Measurements from ENCODE around the gene CUEDC2.
"Not testable (repeated sequence)": the region's sequence is repeated elsewhere in the genome, so short reads cannot be mapped to it uniquely, and the experiment has no call there.

Gene CUEDC2

DNA sequence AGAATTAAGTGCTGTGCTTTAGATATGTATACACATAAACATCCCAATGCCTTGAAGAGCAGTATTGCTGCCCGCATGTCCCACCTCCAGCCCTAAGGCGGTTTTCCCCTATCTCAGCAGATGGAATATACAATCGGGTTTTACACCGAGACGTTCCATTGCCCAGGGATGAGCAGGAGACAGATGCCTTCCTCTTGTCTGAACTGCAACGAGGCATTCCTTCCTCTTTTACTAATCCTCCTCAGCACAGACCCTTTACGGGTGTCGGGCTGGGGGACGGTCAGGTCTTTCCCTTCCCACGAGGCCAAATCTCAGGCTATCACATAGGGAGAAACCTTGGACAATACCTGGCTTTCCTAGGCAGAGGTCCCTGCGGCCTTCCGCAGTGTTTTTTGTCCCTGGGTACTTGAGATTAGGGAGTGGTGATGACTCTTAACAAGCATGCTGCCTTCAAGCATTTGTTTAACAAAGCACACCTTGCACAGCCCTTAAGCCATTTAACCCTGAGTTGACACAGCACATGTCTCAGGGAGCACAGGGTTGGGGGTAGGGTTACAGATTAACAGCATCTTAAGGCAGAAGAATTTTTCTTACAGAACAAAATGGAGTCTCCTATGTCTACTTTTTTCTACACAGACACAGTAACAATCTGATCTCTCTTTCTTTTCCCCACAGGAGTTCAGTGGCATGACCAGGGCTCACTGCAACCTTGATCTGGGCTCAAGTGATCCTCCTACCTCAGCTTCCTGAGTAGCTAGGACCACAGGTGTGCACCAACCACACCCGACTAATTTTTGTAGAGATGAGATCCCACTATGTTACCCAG lies 22.5 kb upstream of the CUEDC2 start:
- not testable (repeated sequence) for DNase-seq (ENCODE audit: low spot score)

DNA sequence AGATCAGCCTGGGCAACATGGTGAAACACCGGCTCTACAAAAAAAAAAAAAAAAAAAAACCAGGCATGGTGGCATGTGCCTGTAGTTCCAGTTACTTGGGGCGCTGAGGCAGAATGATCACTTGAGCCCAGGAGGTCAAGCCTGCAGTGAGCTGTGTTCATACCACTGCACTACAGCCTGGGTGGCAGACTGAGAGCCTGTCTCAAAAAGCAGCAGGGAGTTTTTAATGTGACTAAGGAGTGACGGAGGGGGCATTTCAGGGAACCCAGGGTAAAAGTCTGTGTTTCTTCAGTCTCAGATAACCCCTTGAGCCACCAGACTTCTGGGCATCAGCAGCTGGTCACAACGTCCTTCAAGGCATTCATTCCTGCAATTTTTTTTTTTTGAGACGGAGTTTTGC lies 21.1 kb upstream of the CUEDC2 start:
- no peak for DNase-seq (ENCODE audit: low spot score)

- DNase-seq (ENCODE audit: low spot score), result no peak
Measured at GRCh38 chr10:102452672-102453340, 20.4 kb upstream of the CUEDC2 start.

DNA sequence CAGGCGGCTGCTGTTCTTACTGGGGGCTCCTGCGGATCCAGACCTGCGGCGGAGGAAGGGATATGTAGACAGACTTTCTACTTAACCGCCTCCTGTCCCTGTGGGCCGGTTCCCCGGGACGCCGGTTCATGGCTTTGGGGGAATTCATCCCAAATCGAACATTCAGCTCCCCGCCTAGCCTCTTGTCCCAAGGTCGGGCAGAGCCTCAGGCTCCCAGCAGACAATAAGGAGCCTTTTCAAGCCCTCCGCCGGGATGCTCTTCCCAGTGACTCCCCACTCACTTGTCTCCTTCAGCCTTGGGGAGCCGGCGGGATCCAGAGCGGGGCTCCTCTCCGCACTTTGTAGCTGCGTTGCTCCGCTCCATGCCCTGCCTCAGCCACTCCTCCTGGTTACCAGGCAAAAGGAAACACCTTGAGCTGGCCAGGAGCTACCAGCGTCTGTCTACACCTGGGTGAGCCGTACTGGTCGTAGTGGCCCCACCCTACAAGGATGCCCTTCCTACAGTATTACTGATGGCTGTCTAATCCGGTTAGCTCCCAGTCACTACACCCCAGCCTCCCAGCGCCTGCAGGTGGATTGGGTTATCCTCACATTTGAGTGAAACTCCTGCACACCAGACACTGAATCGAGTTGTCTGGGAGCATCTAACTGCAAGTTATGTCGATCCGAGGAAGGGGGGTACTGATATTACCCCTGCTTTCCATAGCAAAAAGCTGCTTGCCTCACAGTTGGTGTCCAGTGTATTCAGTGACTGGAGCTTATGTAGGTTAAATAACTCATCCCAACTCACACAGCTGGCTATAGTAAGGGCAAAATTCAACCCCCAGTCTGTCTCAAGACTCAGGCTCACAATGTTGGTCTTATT lies 19.0 kb upstream of the CUEDC2 start, which contains the start of gene C10orf95:
Gene C10orf95 (minus strand): TSS at position 439 of the 865 bp plus-strand sequence. CDS start 450 bp downstream, outside the sequence.
- no peak for DNase-seq (ENCODE audit: low spot score)

- peak; percentile 91 for DNase-seq (ENCODE audit: low spot score)
Measured at GRCh38 chr10:102450374-102451104, 18.2 kb upstream of the CUEDC2 start.

GRCh38 chr10:102450124-102450373 lies 17.7 kb upstream of the CUEDC2 start:
- no peak for DNase-seq (ENCODE audit: low spot score)

GRCh38 chr10:102449321-102450123 lies 17.1 kb upstream of the CUEDC2 start:
- DNase-seq (ENCODE audit: low spot score), result peak; percentile 73

DNA sequence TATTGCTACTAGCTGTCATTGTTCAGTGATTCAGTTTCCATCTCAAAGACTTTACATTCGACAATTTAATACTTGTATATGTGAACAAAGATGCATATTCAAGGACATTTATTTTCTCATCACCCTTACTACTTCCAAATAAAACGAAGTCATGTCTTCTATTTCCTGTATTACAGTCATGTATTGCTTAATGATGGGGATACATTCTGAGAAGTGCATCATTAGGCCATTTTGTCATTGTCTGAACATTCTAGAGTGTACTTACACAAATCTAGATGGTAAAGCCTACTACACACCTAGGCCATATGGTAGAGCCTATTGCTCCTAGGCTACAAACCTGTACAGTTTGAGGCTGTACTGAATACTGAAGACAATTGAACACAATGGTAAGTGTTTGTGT lies 12.5 kb upstream of the CUEDC2 start:
- DNase-seq (ENCODE audit: low spot score), result no peak

GRCh38 chr10:102438374-102438773 lies 6.0 kb upstream of the CUEDC2 start:
- DNase-seq (ENCODE audit: low spot score), result no peak

- DNase-seq (ENCODE audit: low spot score), result no peak
Measured at GRCh38 chr10:102437515-102437914, 5.1 kb upstream of the CUEDC2 start.

GRCh38 chr10:102436312-102436711 lies 3.9 kb upstream of the CUEDC2 start:
- DNase-seq (ENCODE audit: low spot score), result no peak

DNA sequence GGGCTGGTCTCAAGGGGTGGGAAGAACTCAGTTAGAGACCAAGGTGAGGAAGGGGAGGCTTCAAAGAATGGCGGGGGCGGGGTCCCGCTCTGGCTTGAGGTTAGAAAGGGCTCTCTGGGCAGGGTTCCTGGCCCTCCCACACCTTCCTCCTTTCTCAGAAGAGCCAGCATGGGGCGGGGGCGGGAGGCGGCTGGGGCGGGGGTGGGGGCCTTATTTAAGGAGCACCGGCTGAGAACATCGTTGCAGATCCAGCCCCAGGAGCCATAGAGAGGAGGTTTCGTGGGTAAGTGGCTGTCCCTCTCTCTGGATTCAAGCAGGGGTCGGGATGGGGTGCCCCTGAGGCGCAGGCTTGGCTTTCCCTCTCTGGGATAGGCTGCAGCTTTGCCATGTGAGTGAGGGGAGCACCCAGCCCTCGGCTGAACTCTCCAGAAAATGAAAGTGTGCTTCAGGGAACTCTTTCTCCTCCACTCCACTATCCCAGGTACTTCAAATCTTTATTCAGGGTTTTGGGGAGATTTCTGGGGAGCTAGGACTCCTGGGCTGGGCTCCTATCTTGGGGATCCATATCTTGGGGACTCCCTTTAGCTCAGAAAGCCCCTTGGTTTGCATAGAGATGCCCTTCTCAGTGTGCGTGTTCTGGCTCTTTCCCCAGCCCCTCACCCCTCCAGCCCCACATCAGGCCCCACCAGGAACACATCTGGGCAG lies 3.3 kb upstream of the CUEDC2 start:
- DNase-seq (ENCODE audit: low spot score), result no peak

GRCh38 chr10:102435133-102435497 lies 2.7 kb upstream of the CUEDC2 start:
- no peak for DNase-seq (ENCODE audit: low spot score)

GRCh38 chr10:102434394-102435132 lies 2.2 kb upstream of the CUEDC2 start:
- no peak for DNase-seq (ENCODE audit: low spot score)

DNA sequence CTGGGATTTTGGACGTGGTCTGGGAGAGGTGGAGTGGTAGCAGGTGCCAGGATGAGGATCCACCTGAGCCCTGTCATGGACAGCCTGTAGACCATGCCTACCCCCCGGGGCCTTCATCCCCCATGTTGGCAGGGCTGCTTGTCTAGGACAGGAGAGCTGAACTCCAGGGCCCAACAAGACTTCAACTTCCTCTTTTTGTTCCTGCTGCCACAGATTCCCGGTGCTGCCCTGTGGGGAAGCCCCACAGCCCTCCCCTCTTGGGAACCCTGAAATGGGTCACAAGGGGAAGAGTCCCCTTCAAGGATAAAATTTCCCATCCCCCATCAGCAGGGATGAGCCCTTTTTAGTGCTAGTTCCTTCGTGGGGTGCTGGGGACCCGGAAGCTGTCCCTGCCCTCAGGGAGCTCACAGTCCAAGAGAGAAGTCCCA lies 1.3 kb upstream of the CUEDC2 start:
- no peak for DNase-seq (ENCODE audit: low spot score)

- no peak for DNase-seq (ENCODE audit: low spot score)
Measured at GRCh38 chr10:102431452-102432124, 786 bp downstream of the CUEDC2 start.

DNA sequence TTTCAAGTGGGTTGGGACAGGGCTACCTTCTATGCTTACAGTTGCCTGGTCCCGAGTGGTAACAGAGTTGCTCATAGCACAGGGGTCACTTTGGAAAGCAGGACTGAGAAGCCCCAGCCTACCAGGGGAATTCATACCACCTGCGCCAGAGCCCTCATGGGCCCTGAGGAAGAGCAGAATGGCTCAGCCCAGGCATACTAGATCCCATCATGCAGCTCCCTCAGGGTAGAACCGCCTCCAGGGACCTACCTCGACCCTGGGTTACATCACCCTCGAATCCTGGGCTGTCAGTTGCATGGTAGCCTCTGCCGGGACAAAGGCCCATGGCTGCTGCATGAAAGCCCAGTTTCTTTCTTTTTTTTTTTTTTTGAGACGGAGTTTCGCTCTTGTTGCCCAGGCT lies 2.9 kb downstream of the CUEDC2 start:
- DNase-seq (ENCODE audit: low spot score), result no peak

DNA sequence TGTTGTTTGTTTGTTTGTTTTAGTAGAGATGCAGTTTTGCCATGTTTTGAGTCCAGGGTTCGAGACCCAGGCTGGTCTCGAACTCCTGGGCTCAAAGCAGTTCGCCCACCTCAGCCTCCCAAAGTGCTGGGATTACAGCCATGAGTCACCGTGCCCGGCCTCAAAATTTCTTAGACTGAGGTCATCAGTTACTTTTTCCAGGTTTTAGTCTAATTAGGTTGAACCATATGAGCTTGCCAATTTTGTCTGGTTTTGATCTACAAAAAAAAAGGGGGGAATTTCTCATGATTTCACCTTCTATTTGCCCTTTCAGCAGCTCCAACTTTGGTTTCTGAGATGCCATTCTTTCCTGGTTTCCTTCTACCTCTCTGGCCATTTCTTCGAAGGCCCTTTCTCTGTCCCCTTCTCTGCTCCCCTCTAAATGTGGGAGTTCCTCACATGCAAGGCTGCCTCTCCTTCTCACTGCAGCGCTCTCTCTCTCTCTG lies 5.5 kb downstream of the CUEDC2 start:
- no peak for DNase-seq (ENCODE audit: low spot score)

GRCh38 chr10:102425444-102425843 lies 6.9 kb downstream of the CUEDC2 start:
- DNase-seq (ENCODE audit: low spot score), result no peak
